NCI-H2227 (cell line): ENCODE results near the gene UBXN11.
"Not testable (repeated sequence)": the region's sequence is repeated elsewhere in the genome, so short reads cannot be mapped to it uniquely, and the experiment has no call there.

Source experiments
- DNase-seq: peaks from one replicate; lab custom pipeline; 2025; ENCODE audit not compliant: unreplicated experiment; lab: John Stamatoyannopoulos, UW

Gene UBXN11

DNA sequence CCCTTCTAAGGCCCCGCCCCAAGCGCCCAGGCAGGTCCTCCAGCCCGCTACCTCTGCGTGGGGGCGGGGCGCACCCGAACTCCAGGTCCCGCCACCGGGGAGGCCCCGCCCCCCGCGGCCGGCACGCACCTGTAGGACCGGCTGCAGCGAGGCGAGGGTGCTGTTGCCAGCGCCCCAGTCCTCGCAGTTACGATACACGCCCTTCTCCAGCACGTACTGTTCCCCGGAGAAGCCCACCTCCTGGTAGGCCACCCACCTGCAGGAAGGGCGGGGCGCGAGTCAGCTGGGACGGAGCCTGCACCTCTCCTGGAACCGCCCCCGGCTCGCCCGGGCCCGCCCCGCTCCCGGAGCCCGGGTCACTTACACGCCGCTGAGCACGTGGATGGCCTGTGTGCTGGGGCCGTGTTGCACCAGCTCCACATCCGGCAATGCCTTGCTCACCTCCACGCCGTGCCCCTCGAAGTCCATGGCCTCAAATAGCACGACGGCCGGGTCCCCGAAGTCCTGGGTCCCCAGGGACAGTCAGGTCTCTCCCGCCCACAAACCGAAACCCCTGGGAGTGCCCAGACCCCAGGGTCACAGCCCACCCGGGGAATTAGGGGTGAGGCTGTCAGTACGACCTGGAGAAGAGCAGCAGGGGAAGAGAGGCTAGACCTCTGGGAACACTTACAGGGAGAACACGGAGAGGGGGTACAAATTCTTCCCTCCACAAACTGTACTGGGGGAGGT lies 30.2 kb upstream of the UBXN11 start:
- peak; percentile 83 for DNase-seq

DNA sequence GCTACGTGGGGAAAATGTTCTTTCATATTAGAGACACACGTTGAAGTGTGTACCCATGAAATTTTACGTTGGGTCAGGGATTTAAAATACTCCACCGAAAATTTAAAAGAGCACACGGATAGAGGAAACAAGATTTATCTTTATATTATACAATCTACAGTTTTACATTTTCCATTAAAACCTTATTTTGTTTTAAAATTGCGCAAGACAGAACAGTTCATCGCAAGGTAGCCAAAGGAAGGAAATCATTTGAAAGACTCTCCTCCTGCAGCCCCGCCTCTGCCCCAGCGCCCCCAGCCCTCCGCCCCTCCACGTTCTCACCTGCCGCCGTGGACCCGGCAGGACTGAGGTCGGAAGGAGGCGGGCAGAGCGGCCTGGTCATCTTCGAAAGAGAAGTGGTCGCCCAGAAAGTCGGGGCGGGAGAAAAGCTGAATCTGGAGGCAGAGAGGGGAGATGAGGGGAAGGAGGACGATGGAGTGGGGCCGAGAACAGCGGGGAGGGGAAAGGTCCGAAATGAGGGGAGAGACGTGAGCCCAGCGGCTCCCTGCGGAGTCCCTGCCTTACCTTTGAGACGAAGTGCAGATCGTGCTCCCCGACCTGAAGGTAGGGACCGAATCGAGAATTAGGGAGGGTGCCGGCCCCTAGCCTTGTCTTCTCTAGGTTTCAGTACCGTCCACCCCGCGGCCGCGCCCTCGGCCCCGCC lies 29.5 kb upstream of the UBXN11 start:
- DNase-seq: peak; percentile 45

DNA sequence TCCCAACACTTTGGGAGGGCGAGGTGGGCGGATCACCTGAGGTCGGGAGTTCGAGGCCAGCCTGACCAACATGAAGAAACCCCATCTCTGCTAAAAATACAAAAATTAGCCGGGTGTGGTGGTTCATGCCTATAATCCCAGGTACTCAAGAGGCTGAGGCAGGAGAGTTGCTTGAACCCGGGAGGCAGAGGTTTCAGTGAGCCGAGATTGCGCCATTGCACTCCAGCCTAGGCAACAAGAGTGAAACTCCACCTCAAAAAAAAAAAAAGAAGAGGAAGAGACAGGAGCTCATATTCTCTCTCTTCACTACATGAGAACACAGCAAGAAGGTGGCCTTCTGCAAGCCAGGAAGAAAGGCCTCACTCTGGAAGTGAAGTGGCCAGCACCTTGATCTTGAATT lies 26.9 kb upstream of the UBXN11 start:
- not testable (repeated sequence) for DNase-seq

DNA sequence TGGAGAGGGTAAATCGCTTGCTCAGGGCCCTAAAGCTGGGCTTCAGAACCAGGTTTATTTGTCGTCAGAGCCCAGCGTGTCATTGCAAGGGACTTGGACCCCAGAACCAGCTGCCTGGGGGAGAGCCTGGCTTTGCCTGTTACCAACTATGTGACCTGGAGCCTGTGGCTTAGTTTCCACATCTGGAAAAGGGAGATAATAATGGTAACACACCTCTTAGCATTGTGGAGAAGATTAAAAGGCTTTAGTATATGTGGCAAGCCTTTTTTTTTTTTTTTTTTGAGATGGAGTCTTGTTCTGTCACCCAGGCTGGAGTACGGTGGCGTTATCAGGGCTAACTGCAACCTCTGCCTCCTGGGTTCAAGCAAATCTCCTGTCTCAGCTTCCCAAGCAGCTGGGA lies 23.8 kb upstream of the UBXN11 start:
- DNase-seq: no peak

DNA sequence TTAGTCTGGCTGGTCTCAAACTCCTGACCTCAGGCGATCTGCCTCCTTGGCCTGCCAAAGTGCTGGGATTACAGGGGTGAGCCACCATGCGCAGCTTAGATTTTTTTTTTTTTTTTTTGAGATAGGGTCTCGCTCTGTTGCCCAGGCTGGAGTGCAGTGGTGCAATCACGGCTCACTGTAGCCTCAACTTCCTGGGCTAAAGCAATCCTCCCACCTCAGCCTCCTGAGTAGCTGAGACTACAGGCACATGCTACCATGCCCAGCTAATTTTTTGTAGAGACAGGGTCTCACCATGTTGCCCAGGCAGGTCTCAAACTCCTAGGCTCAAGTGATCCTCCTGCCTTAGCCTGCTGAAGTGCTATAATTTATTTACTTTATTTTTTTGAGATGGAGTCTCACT lies 22.9 kb upstream of the UBXN11 start:
- not testable (repeated sequence) for DNase-seq

DNA sequence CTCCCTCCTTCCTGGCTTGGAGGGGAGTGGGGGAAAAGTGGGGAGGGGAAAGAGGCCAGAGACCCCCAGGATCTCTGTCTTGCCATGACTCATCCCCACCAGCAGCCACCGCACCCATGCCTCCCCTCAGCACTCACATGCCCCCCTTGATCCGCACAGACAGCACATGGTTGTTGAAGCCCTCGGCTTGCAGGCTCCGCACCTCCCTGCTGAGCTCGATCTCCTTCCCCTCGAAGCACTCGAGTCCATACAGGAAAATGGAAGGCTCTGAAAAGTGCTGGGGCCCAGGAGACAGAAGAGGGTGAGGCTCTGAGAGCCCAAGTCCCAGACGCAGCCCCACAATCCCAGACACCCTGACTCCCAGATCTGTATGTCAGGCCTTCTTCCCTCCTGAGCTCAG lies 22.2 kb upstream of the UBXN11 start:
- DNase-seq: no peak

DNA sequence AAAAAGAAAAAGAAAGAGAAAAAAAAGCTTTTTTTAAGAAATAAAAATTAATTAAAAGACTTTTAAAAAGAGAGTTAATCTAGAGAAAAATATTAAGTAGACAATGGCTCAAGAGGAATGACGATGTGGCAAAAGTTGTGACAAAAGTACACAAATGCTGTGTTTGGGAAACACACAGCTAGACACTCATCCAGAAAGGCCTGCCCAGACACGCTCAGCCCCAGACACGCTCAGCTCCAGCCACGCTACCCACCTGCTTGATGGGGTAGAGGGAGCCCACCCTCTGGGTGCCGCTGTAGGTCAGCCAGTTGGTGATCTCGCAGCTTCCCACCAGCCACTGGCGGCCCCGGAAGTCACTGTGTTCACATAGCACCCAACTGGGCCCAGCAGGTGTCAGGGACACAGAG lies 21.5 kb upstream of the UBXN11 start:
- no peak for DNase-seq

DNA sequence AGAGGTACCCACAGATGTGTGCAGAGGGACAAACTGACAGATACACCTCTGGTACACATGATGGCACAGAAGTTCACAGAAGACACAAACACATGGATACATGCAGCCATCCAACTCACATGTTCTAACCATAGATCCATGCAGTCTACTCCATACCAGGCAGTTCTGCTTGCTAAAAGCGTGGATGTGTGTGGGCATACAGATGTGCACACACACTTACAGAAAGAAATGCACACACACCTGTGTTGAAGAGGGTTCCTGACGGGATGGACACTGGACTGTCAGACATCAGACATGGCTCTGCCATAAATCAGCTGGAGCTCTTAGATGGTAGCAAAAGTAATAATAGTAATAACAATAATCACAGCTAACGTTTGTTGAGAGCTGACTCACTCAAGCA lies 18.1 kb upstream of the UBXN11 start:
- no peak for DNase-seq

DNA sequence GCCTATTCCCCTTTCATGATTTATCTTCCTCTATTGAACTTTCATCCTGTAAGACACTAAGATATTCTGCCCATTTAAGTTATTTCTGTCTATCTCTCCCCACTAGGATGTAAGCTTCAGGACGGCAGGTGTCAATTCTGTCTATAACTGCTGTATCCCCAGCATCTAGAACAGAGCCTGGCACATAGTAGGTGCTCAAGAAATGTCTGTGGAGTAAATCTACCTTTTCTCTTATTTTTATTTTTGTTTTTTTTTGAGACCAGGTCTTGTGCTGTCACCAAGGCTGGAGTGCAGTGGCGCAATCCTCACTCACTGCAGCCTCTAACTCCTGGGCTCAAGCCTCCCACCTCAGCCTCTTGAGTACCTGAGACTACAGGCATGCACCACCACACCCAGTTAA lies 16.9 kb upstream of the UBXN11 start:
- DNase-seq: no peak

DNA sequence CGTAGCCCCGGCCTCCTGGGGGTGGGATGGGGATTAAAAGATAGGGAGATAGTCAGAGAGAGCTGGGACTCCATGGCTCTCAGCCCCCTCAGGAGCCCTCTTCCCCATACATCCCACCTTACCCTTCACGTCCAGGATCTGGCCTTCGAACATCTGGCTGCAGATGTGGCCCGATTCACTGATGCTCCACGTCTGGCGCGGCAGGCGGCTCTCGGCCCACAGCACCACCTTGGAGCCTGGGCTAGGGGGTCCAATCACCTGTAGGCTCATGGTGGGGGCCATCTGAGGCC lies 15.6 kb upstream of the UBXN11 start:
- DNase-seq: no peak

DNA sequence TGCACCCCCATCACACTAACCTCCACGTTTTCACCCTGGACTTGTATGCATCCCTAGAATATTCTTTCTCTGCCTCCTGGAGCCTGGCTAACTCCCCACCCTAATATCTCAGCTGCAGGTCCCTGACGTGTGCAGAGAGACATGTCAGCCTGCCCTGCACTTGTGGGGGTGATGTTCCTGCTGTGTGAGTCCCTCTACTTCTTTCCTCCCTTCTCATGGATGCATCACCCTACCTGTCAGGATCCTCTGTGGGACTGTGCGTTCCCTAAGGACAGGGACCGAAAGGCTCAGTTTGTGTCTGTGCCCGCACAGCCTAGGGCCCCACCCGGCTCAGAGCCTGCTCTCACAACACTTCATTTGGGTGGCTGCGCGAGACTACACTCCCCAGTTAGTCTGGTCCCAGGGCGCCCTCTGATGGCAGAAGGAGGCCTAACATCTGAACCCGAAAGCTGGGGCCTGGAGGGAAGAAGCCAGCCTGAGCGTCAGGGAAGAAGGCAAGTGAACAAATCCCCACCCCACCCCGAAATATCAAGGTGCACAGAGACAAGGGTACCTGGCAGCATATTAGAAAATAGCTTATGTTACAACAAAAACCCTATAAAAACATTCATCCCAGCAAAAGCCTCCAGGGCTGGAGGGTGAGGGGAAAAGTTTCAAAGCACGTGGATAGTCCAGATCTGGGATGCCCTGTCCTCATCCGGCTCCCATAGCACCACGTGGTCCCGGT lies 15.0 kb upstream of the UBXN11 start:
- peak; percentile 91 for DNase-seq

DNA sequence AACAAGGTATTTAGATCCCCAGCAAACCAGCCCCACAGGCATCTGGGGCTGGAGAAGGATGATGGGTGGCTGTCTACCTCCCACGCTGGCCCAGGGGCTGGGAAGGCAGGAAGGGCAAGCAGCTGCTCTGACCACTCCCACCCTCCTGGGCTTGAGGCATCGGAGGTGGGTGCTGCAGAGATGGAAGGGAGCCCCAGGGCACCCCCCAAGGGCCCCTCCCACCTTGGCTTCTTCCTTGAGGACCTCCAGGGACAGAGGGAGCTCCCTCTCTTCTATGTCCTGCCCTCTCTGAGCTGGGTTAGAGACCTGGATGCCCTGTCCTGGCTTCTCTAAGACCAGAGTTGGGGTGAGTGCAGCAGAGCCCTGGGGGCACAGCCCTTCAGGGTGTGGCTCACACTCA lies 14.5 kb upstream of the UBXN11 start:
- DNase-seq: no peak

DNA sequence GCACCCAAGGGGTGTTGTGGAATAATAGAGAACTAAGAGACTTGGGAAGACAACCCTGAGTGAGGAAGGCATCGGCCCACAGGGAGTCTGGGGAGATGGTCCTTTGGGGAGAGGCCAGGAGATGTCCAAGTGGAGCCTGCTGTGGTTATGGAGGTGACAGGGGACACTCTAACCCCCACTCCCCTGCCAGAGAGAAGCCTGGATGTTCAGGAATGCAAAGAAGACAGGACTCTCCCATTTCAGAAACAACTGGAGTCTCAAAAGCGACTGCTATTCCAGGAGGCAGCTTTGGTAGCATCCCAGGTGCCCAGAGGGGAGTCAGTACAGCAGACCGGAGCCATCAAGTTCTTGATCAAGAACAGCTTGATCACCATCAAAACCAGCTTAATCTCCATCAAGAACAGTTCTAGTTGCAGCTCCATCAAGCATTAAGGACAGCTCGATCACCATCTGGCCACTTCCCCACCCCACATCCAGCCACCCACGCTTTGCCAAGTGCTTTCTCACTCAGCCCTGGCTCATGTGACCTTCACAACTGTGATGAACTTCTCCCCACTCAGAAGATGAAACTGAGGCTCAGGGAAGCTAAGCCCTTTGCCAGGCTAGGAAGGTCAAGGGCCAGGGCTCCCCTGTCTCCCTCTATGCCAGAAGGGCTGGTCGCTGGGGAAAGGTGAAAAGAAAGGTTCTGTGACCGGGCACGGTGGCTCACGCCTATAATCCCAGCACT lies 12.1 kb upstream of the UBXN11 start:
- no peak for DNase-seq

DNA sequence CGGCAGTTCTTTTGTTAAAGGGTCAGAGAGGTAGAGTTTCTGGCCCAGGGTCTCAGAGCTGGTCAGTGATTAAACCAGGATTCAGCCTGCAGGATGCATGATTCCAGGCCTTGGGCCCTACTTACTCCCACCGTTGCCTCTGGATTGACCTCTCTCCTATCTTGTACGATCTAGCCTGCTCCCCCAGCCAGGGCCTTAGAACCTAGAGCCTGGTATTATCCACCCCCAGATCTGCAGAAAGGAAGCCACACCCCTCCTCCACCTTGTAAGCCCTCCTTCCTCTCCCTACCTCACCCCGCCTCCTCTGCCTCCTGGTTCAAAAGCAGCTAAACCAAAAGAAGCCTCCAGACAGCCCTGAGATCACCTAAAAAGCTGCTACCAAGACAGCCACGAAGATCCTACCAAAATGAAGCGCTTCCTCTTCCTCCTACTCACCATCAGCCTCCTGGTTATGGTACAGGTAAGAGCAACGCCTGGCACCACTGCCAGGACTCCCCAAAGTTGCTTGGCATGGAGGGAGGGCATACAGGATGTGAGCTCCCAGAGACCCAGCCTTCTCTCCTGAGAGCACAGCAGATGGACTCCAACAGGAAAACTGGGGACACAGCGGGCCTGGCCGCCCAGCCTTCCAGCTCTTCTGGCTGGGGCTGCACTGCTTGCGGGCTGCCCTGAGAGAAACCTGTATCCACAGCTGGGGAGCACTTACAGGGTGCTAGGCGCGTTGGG lies 11.3 kb upstream of the UBXN11 start, which contains the start of gene CD52:
CD52 (plus strand) TSS at position 347 of the 726 bp plus-strand sequence; CDS start at position 407, 60 bp downstream.
- no peak for DNase-seq

DNA sequence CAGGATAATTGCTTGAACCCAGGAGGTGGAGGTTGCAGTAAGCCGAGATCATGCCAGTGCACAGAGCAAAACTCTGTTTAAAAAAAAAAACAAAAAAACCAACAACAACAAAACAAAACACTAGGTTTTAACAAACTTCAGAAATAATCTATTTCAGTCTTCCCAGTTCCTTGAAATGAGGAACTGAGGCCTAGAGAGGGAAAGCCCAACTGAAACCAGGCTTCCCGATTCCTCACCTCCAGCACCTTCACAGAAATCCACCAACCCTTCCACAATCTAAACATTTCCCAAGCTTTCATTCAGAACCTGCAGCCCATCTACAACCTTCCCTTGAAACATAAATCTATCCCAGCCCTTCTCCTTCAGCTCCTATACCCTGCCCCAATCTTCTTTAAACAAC lies 10.7 kb upstream of the UBXN11 start:
- DNase-seq: no peak

DNA sequence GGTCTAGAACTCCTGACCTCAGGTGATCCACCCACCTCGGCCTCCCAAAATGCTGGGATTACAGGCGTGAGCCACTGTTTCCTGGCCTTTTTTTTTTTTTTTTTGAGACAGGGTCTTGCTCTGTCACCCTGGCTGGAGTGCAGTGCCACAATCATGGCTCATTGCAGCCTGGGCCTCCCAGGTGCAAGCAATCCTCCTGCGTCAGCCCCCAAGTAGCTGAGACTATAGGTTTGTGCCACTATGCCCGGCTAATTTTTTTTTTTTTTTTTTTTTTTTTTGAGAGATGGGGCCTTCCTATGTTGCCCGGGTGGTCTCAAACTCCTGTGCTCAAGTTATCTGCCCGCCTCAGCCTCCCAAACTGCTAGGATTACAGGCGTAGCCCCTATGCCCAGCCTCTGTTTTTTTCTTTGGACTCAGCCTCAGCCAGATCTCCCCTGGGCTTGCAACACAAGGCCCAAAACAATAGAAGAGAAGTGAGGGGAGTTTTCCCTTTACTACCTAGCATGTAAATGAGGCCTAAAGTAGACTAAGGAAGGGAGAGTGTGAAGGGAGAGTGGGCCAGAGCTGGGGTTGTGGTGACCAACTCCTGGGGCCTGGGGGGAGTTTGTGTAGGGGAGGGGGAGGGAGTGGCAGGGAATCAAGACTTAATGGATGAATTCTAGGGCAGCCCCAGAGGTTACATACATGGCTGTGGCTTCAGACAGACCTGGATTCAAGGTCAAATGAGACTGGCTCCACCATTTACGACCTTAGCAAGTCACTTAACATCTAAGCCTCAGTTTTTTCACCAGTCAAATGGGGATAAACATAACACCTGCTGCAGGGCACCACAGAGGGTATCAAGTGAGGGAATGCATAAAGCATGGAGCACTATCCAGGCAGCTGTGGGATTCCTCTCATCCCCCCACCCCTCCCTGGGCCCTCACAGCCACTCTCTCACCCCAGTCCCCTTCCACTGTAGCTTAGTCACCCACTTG lies 9.7 kb upstream of the UBXN11 start:
- DNase-seq: no peak

DNA sequence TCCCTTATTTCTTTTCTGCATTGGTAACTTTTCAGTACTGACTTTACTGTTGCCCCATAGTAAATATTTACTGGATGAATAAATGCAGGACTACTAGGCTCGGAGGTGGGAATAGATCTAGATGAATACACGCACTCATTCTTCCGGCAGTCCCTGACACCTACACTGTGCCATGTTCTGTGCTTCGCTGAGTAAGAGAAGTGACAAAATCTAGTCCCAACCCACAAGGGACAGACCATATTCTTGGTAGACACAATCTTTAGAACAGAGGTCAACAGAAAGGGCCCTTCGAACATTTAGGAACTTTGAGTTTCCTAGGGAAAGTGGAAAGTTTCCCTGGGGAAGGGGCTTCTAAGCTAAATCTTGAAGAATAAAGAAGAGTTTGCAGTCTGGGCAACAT lies 8.1 kb upstream of the UBXN11 start:
- DNase-seq: no peak

DNA sequence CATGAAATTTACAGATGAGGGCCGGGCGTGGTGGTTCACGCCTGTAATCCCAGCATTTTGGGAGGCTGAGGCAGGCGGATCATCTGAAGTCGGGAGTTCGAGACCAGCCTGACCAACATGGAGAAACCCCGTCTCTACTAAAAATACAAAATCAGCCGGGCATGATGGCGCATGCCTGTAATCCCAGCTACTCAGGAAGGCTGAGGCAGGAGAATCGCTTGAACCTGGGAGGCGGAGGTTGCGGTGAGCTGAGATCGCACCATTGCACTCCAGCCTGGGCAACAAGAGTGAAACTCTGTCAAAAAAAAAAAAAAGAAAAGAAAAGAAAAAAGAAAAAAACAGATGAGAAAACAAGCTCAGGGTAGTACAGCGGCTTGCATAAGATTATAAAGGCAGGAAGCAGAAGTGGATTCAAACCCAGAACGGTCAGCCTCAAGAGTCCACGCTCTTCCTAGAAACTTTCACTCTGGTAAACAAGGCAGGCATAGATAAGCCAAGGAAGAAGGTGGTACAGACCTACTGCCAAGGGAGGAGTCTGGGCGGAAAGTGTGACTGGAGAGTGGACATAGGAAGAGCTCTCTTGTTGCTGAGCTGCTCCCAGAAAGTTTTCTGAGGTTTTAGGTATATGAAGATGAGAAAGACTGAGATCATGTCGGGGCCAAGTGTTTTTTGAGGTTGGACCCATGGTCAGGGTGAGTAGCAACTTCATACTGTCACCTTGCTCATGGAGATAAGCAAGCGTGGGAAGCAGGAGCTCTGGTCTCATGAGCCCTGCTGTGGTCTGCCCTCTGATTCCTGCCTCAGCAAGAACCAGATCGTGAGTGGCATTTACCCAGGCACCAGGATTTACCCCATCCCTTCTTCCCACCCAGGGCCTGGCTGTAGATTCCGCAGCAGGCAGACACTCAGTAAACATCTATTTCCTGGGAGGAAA lies 1.8 kb upstream of the UBXN11 start:
- not testable (repeated sequence) for DNase-seq

DNA sequence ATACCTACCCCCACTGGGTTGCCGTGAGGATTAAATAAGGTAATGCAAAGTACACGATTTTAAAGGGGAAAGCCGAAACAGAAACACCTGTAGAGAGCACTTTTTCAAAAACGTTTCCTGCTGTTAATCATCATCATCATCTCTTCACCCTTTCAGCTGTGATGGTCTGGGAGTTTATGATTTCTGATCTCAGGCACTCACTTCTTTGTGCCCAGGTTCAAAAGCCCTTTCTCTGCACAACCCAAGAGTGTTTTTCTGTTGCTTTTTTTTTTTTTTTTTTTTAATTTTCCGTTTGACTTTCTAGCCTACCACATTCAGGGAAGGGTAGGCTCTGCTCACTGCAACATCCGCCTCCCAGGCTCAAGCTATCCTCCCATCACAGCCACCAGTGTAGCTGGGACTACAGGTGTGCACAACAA lies 936 bp upstream of the UBXN11 start:
- DNase-seq: no peak
